ENCODE data around the gene ADAR. TPM values are rescaled to one million over a fixed set of nuclear protein-coding genes. Genes with fewer than 3 reads are reported as not detected.

ADAR gene
- total and polyA plus RNA-seq, 2 of the 8 experiments (the other 6 are each of a cell fraction or from before 2014, with no cell fraction given), result 125 to 242 TPM

- H4K5ac ChIP-seq (ENCODE audit: insufficient read length, low read depth, low read length), result no peak overlapping the region
- POLR2A ChIA-PET (ENCODE audit: partially characterized antibody), result interaction anchor here (1.2 to 2.1 kb wide), 2 partner anchors 9 to 12 kb away, joined by 3 to 9 read pairs; no protein-coding TSS in a partner anchor
Measured at GRCh38 chr1:154615411-154615810, 7.4 kb upstream of the ADAR start.

More at GRCh38 chr1:154615411-154615810, 7.4 kb upstream of the ADAR start:
- no peak for DNase-seq (ENCODE audit: low read depth in 1 of 2, low spot score in 2 of 2)
- Histone ChIP-seq H3K4ac (replicated peaks; ENCODE audit: insufficient read length, low read depth, low read length) (no peak overlapping the region), H3K79me2 (ENCODE audit: control insufficient read depth in 1 of 2, insufficient read depth in 2 of 2, low read length in 2 of 2) (peaks cover 19 to 92% of the 10 kb centered on the region in 2 experiments), H2BK20ac (ENCODE audit: low read length) (no peak overlapping the region), H3K4me2 (ENCODE audit: insufficient read depth in 1 of 2, low read depth in 2 of 2, low read length in 2 of 2) (no peak overlapping the region), H3K27ac (ENCODE audit: low read depth, low read length) (no peak overlapping the region), H3K23ac (ENCODE audit: insufficient read length) (no peak overlapping the region), H3K36me3 (ENCODE audit: control insufficient read depth in 2 of 4, insufficient read depth in 4 of 4, low read length in 3 of 4) (no peaks in the 10 kb centered on the region), H3K23me2 (ENCODE audit: low read depth, low read length) (no peaks in the 10 kb centered on the region), H2BK15ac (ENCODE audit: low read length) (no peak overlapping the region), H3K9me3 (ENCODE audit: insufficient read depth in 2 of 2, low read depth in 1 of 2, low read length in 1 of 2) (no peaks in the 10 kb centered on the region), H3K4me3 (ENCODE audit: extremely low read depth in 1 of 4, insufficient read depth in 2 of 4, low read depth in 3 of 4, low read length in 4 of 4) (no peak overlapping the region), H3K79me1 (ENCODE audit: low read depth, low read length) (peaks cover 8% of the 10 kb centered on the region), H2AK5ac (ENCODE audit: low read depth, low read length) (peak overlapping the region; percentile 42), H2BK12ac (ENCODE audit: low read depth, low read length) (no peak overlapping the region), H3K18ac (ENCODE audit: extremely low read depth, low read length) (no peak overlapping the region), H2BK120ac (replicated peaks; ENCODE audit: low read depth, low read length) (no peak overlapping the region), H2BK5ac (ENCODE audit: low read depth, low read length) (no peak overlapping the region; the same call in 1 of the 2 replicates), H3K14ac (ENCODE audit: insufficient read length) (no peak overlapping the region), H4K91ac (replicated peaks; ENCODE audit: insufficient read length, low read length) (no peak overlapping the region), H4K20me1 (replicated peaks in 1 of 2; ENCODE audit: control insufficient read depth in 1 of 2, insufficient read depth in 2 of 2, low read length in 2 of 2) (peaks cover 1 to 4% of the 10 kb centered on the region in 2 experiments), H3K9ac (replicated peaks in 1 of 4; ENCODE audit: extremely low read depth in 1 of 4, low read depth in 3 of 4, low read length in 3 of 4) (no peak overlapping the region), H2AFZ (ENCODE audit: low read length) (no peak overlapping the region), H4K8ac (ENCODE audit: extremely low read depth, insufficient read depth, low read length) (no peak overlapping the region), H3K4me1 (replicated peaks in 1 of 4; ENCODE audit: control insufficient read depth in 3 of 4, insufficient read depth in 4 of 4, low read length in 3 of 4) (peaks cover 6 to 19% (median 12%) of the 10 kb centered on the region in 4 experiments), H3K56ac (replicated peaks; ENCODE audit: insufficient read length, low read depth, low read length) (no peak overlapping the region), H3K27me3 (replicated peaks in 1 of 4; ENCODE audit: control insufficient read depth in 3 of 4, extremely low read depth in 1 of 4, insufficient read depth in 3 of 4, low read length in 3 of 4) (no peaks in the 10 kb centered on the region)
- TF ChIP-seq CHD2 (IDR thresholded peaks at IDR 0.05; ENCODE audit: low read length) (no peak), EZH2 (IDR thresholded peaks at IDR 0.05; ENCODE audit: low read depth, low read length, severe bottlenecking) (no peak), CBX8 (IDR thresholded peaks at IDR 0.05; ENCODE audit: borderline replicate concordance, low read depth, low read length) (no peak), SRF (IDR thresholded peaks at IDR 0.05; ENCODE audit: low read depth, low read length) (no peak), KDM5A (IDR thresholded peaks at IDR 0.05; ENCODE audit: low read length) (no peak), ZNF274 (IDR thresholded peaks at IDR 0.05; ENCODE audit: borderline replicate concordance, extremely low read depth, low read length) (no peak), TCF12 (IDR thresholded peaks at IDR 0.05; ENCODE audit: low read depth, low read length) (no peak), MAX (IDR thresholded peaks at IDR 0.05) (no peak), BRCA1 (IDR thresholded peaks at IDR 0.05; ENCODE audit: low read depth, low read length) (no peak), KDM4A (IDR thresholded peaks at IDR 0.05; ENCODE audit: low read depth, low read length, severe bottlenecking) (no peak)
- CTCF ChIA-PET (ENCODE audit: partially characterized antibody), result interaction anchor here (1.0 to 1.9 kb wide), 6 partner anchors 8 to 129 kb away, joined by 3 to 8 read pairs (median 4); no protein-coding TSS in a partner anchor
- FAIRE-seq, result no peak
- WGBS, 2 experiments (ENCODE audit: extremely low coverage in 1 of 2, insufficient coverage in 1 of 2, insufficient read length in 1 of 2, insufficient replicate concordance in 2 of 2, low coverage in 1 of 2, low lambda C conversion rate in 2 of 2, missing lambda C conversion rate in 1 of 2), result 81% methylated on average over 4 of the region's 4 CpGs; no CpG with 5 or more reads in 1 of the 2 experiments
